ENCODE results near the gene RHOT2. TPM values are rescaled to one million over a fixed set of nuclear protein-coding genes. Genes with fewer than 3 reads are reported as not detected.

The RHOT2 gene
- 78.9 TPM for polyA plus RNA-seq (2013, experiment 1 of 2; ENCODE audit: insufficient read length)
- polyA plus RNA-seq (2013, experiment 2 of 2; ENCODE audit: insufficient read length): 72.1 TPM

- peak; percentile 92 for DNase-seq
These were observed at the start of gene RHOT2 for GRCh38 chr16:667780-668518. RHOT2 (plus strand) TSS chr16:668132; CDS start chr16:668200, 68 bp downstream.

- no peak for DNase-seq
These were observed 48.3 kb upstream of the RHOT2 start for GRCh38 chr16:619476-620100.

DNA sequence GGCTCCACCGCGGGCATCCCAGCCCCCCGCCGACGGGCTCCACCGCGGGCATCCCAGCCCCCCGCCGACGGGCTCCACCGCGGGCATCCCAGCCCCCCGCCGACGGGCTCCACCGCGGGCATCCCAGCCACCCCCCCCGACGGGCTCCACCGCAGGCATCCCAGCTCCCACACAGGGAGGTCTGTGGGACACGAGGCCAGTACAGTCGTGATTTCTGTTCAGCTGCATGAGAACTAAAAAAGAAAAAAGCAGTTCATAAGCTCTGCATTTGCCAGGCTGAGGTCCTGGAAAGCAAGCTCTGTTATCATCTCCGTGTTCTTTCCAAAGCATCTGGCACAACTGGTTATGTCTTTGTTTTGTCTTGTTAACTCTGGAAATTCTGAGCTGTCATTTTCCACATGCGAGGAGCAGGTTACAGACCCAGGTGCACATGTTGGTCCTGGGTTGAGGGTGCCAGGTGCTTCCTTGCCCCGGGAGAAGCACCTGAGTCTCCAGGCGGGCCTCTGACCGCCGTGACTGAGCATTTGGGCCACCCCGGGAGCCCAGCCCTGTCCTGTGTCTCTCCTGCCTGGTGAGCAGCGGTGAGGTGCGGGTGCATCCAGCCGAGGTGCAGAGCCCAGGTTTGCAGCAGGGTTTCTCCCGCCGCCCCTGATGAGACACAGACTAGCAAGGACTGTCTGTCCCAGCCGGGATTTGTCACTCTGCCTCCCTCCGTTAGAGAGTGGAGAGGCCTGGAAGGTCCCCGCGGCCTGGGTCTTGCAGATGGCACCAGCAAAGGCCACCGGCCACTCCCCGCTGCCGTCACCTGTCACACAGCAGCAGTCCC is 47.0 kb upstream of the RHOT2 start:
- DNase-seq: no peak

DNA sequence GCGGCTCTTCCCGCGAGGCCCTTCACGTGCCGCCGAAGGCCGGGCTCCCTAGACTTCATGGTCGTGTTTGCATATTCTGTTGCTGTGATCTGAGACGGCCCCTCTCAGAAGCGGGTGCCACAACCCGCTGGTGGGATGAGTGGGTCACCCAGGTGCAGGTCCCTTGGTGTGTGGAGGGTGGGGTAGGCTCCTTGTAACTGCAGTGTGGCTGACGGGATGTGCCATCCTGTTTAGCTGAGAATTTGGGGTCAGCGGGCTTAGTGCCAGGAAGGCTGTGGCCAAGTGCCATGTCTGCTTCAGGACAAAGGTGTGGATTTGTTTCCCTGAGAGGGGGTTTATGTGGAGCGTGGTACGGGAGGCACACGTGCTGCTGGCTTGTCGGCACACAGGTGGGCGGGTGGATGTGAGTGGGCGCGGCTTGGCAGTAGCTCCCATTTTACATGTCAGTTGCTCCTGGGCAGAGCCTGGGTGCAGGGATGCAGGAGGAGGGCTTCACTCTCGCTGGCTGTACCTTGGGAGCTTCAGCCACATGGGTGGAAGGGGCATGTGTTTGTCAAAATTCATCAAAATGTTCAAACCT is 46.3 kb upstream of the RHOT2 start:
- no peak for DNase-seq

GRCh38 chr16:622920-623280 is 45.0 kb upstream of the RHOT2 start:
- no peak for DNase-seq

- no peak for DNase-seq
These were observed 43.3 kb upstream of the RHOT2 start for GRCh38 chr16:624526-625070.

DNA sequence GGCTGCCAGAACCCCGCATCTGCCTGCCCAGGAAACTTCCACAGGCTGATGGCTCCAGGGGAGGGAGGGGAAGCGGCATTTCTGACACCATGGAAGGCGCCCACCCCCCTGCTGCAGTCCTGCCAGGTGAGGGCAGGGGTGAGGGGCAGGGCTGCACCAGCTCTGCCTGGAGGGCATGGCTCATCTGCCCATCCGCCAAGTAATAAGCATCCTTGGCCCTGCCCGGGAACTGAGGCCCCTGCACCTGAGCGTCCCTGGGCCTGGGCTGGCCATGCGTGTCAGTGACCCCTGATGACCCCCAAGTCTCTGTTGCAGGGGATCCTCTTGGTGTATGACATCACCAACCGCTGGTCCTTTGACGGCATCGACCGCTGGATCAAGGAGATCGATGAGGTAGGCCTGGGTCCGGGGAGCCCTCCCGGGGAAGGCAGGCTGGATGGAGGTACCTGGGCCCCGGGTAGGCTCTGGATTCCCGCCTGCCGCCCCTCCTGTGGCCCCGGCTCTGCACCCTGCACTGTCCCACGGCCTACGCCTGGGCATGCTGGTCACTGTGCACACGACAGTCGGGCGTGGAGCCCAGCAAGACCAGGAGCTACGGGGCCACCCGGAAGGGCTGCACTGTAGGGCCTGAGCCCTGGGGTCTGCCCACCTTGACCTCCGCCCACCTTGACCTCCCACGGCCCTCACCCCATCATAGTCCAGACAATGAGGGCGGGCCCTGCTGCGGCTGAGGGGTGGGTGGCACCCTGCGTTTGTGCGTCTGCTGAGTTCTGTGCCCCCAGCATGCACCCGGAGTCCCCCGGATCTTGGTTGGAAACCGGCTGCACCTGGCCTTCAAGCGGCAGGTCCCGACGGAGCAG is 42.6 kb upstream of the RHOT2 start:
- DNase-seq: no peak

GRCh38 chr16:625977-626765 is 41.8 kb upstream of the RHOT2 start:
- no peak for DNase-seq

- DNase-seq: peak; percentile 95
These were observed 41.0 kb upstream of the RHOT2 start for GRCh38 chr16:626787-627453.

DNA sequence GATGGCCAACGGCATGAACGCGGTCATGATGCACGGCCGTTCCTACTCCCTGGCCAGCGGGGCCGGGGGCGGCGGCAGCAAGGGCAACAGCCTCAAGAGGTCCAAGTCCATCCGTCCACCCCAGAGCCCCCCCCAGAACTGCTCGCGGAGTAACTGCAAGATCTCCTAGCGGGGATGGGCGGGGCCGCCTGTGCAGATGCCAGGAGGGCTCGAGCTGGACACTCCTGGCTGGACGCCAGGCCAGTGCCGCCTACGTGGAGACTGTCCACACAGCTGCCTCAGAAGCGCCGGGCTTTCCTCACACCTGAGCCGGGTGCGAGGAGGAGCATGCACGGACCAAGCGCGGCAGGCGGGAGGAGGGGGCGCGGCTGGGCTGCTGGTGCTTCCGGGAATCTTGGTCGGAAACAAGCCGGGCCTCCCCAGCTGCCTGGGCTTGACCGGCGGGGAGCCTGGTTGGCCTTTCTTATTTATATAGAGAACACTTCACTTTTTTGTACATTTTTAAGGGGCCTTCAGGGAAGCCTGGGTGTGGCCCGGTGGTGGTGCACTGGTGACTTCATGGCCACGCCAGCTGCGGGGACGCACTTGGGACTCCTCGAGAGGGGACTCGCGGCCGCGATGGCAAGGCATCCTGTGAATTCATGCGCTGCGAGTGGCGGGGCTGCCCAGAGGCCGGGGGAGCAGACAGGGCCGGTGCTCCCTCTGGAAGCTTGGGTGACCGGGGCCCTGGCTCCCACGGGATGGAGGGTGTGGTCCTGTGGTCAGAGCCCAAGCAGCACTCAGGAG is 40.3 kb upstream of the RHOT2 start:
- DNase-seq: no peak

- no peak for DNase-seq
These were observed 39.4 kb upstream of the RHOT2 start for GRCh38 chr16:628321-629061.

DNA sequence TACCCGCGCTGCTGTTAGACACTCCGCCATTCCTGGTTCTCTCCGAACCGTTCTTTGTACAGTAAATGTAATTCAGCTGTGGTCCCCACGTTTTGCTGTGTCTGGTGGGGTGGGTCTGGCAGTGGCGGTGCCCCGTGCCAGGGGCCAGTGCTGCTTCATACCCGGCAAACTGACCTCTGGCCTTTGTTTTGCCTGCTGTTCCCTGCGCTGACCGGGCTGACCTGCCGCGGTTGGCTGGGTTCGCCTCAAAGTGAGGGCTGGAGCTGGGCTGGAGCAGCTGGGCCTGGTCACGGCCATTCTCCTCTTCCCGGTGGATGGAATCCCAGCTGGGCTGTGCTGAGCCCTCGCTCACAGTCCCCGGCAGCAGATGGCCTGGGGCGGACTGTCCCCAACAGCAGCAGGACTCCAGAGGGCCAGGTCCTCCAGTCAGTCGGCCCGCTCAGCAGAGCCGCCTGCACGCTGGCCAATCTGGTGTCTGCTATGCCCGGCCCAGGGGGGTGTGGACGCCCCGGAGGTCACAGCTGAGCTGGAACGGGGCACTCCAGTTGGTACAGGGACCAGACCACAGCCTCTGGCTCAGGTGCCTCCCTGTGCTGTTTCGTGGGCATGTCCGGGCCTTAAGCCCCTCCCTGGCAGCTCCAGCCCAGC is 38.6 kb upstream of the RHOT2 start:
- no peak for DNase-seq

DNA sequence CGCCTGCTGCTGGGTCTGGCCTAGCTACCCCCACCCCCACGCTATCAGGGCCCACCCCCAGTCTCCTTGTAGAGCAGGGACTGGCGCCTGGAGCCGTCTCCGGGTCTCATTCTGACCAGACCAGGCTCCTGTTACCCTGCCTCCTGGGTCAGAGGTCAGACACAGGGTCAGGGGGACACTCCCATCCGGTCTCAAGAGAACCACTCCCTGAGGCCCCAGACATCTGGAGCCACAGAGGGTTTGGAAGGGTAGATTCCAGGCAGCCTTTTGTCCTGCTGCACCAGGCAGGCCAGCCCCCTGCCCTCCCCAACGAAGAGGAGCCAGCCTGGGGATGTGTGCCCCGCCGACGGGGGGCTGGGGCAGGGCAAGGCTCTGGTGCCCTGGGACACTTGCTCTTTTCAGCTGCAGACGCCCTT is 38.1 kb upstream of the RHOT2 start:
- no peak for DNase-seq

DNA sequence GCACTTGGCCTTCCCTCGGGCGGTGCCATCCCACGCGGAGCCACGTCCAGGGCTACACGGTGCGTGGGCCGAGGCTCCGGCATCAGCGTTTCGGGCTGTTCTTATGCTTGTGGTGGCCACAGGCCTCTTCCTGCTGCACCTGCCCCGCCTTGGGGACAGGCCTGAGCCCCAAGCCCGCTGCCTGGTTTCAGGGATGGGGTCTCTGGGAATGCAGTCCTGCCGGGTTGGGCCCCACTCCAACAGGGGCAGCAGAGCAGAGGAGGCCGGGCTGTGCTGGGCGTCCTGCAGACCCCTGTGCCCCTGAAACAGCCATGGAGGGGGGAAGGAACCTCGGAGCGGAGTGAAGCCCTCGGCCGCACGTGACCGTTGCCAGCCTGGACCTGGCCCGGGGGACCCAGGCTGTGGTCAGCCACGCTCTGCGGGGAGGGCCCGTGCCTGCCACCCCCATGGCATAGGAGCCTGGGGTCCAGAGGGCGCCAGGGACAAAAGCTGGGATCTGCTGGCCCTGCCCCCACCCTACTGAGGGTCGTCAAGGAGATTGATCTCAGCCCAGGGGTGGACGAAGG is 37.6 kb upstream of the RHOT2 start:
- DNase-seq: no peak

- no peak for DNase-seq
These were observed 37.0 kb upstream of the RHOT2 start, which contains the start of gene WFIKKN1 for GRCh38 chr16:630815-631405. WFIKKN1 (plus strand) TSS chr16:630985; CDS start chr16:631254, 269 bp downstream.

- DNase-seq: no peak
These were observed 36.0 kb upstream of the RHOT2 start for GRCh38 chr16:631808-632358.

Data from fibroblast of skin of scalp (primary cell).